Lung (tissue), 12 donors: Measurements from ENCODE around the gene KLRF2. TPM values are rescaled to one million over a fixed set of nuclear protein-coding genes. Genes with fewer than 3 reads are reported as not detected.

Source experiments
- ATAC-seq: fragments of 200-7000 bp; cut with Tn5 transposase; one replicate; pipeline ENCODE4 v1.9.1; 2020; ENCODE audit warnings: moderate number of reproducible peaks; ENCODE audit not compliant: insufficient read depth, low FRiP score
- DNase-seq, 3 donors: peaks; one replicate each; pipeline ENCODE4 v3.0.0-alpha.2; 2013 to 2017
- H3K27ac ChIP-seq, 2 donors: one replicate each; pipeline ENCODE4 v1.5.1; 2013; ENCODE audit warnings: mild to moderate bottlenecking in 2 of 2, moderate library complexity in 2 of 2, control low read depth in 1 of 2, inconsistent platforms in 1 of 2, low read depth in 1 of 2, low read length in 1 of 2
- H3K27me3 ChIP-seq, 3 donors: one replicate each; pipeline ENCODE4 v1.5.1; 2013; ENCODE audit warnings: low read length in 2 of 3; ENCODE audit not compliant: control insufficient read depth in 3 of 3, insufficient read depth in 3 of 3
- H3K36me3 ChIP-seq, 4 donors: one replicate each; pipeline ENCODE4 v1.5.1; 2013; ENCODE audit warnings: low read length in 4 of 4, mild to moderate bottlenecking in 1 of 4, moderate library complexity in 1 of 4; ENCODE audit not compliant: control insufficient read depth in 4 of 4, insufficient read depth in 4 of 4
- H3K4me1 ChIP-seq, 5 donors: one replicate each; pipeline ENCODE4 v1.5.1; 2013; ENCODE audit warnings: low read length in 5 of 5, mild to moderate bottlenecking in 2 of 5, moderate library complexity in 1 of 5; ENCODE audit not compliant: control insufficient read depth in 5 of 5, insufficient read depth in 5 of 5
- H3K4me3 ChIP-seq: one replicate; pipeline ENCODE4 v1.5.1; 2013; ENCODE audit warnings: mild to moderate bottlenecking, control low read depth, moderate library complexity
- H3K9ac ChIP-seq, 2 donors: one replicate each; pipeline ENCODE4 v1.5.1; 2013; ENCODE audit warnings: low read length in 2 of 2, control low read depth in 1 of 2; ENCODE audit not compliant: insufficient read depth in 1 of 2
- H3K9me3 ChIP-seq, 4 donors: one replicate each; pipeline ENCODE4 v1.5.1; 2013; ENCODE audit warnings: low read length in 3 of 4, mild to moderate bottlenecking in 1 of 4, moderate library complexity in 1 of 4; ENCODE audit not compliant: control insufficient read depth in 4 of 4, insufficient read depth in 3 of 4
- CTCF ChIP-seq: IDR thresholded peaks from 2 replicates; pipeline ENCODE4 v1.5.1; 2012; ENCODE audit warnings: mild to moderate bottlenecking; ENCODE audit errors: control extremely low read depth, extremely low read depth
- WGBS, 2 donors: extraction: QIAGEN DNeasy Blood & Tissue Kit; methylation state at CpG; one replicate each; pipeline ENCODE4 v1.1.7; 2013; 5-methylcytosine and 5-hydroxymethylcytosine counted together
- polyA plus RNA-seq, 2 donors: library from polyadenylated mRNA; stranded (reverse); fragments of 200-250 nt; gene quantifications; one replicate each; pipeline ENCODE4 v1.2.1, GENCODE V29; 2013
- total RNA-seq, 2 donors: library from RNA; depleted of rRNA in 1 of 2; stranded (reverse); fragments of >200 nt in 1 of 2; gene quantifications; one replicate each; pipeline ENCODE4 v1.2.1, GENCODE V29; 2014 to 2021
- donor health status: control.
- donor health status: control.
- donor health status: Bipolar disorder and iron deficiency.
- donor health status: healthy.
- donor health status: DM: yes; HTN: yes; CAD: no.

Gene KLRF2
- total and polyA plus RNA-seq, 4 donors, result not detected

- Histone ChIP-seq H3K9ac (no peak overlapping the region), H3K27ac (no peak overlapping the region), H3K4me1 (no peaks in the 10 kb centered on the region), H3K36me3 (no peaks in the 10 kb centered on the region), H3K4me3 (no peak overlapping the region), H3K27me3 (no peaks in the 10 kb centered on the region), H3K9me3 (peaks cover 0 to 16% (median 10%) of the 10 kb centered on the region in 4 donors)
- ATAC-seq, result no peak
- DNase-seq, result no peak
- no peak for TF ChIP-seq CTCF
- 89 to 93% methylated on average over 7 of the region's 7 CpGs for WGBS, 2 donors
These were observed 29.6 kb downstream of the KLRF2 start for GRCh38 chr12:9910716-9911421.

- no peak for ATAC-seq
- Histone ChIP-seq H3K36me3 (no peaks in the 10 kb centered on the region), H3K27ac (no peak overlapping the region), H3K4me1 (no peaks in the 10 kb centered on the region), H3K4me3 (no peak overlapping the region), H3K9me3 (peaks cover 0 to 16% (median 10%) of the 10 kb centered on the region in 4 donors), H3K27me3 (no peaks in the 10 kb centered on the region), H3K9ac (no peak overlapping the region)
- no peak for DNase-seq
- TF ChIP-seq CTCF, result no peak
These were observed 30.4 kb downstream of the KLRF2 start for GRCh38 chr12:9911708-9912107.

DNA sequence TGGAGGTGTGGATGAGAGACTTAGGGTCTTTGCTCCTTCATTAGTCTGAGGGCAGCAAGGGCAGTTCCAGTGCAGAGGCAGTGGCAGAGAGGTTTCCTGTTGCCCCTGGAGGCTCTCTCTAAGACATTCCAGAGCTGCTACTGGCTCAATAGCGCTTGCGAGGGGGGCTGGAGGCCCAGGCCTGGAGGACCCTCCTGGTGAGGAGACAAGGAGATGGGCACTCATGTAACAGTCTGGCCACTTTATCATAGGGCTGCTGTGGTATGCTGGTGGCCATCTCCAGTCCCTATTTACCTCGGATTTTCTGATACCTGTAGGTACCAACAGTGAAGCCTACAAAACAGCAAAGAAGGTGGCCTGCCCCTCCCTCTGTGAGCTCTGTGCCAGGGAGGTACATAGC is 38.2 kb downstream of the KLRF2 start:
- WGBS, 2 donors, result 98% methylated on average over 3 of the region's 3 CpGs

More for the DNA sequence above, 38.2 kb downstream of the KLRF2 start:
- no peak for DNase-seq
- Histone ChIP-seq H3K36me3 (no peaks in the 10 kb centered on the region), H3K4me1 (no peaks in the 10 kb centered on the region), H3K27me3 (no peaks in the 10 kb centered on the region), H3K4me3 (no peak overlapping the region), H3K9ac (no peak overlapping the region), H3K27ac (no peak overlapping the region), H3K9me3 (peaks cover 0 to 3% (median 0%) of the 10 kb centered on the region in 4 donors)
- TF ChIP-seq CTCF, result no peak
- no peak for ATAC-seq
